ENCODE data around the gene WDR41. TPM values are rescaled to one million over a fixed set of nuclear protein-coding genes. Genes with fewer than 3 reads are reported as not detected.

WDR41 gene
- total RNA-seq, 1 experiment from 2014 or later: 43.6 TPM

- Histone ChIP-seq H2AFZ (ENCODE audit: low read length) (no peak overlapping the region), H3K9ac (ENCODE audit: extremely low read depth, insufficient read length, low read length) (no peak overlapping the region), H4K5ac (ENCODE audit: insufficient read length, low read depth, low read length) (no peak overlapping the region), H3K4me1 (ENCODE audit: insufficient read depth, low read length) (no peaks in the 10 kb centered on the region), H3K14ac (ENCODE audit: insufficient read depth, low read length) (no peak overlapping the region), H3T11ph (ENCODE audit: low read length) (no peak overlapping the region), H3K18ac (ENCODE audit: insufficient read length, low read depth, low read length) (no peak overlapping the region), H2BK120ac (ENCODE audit: low read depth, low read length, poor library complexity, severe bottlenecking) (no peak overlapping the region), H3K23me2 (ENCODE audit: insufficient read length, low read depth, low read length, poor library complexity, severe bottlenecking) (no peaks in the 10 kb centered on the region), H2BK5ac (ENCODE audit: insufficient read length, low read length) (no peak overlapping the region), H3K4me2 (ENCODE audit: insufficient read depth, insufficient read length, low read length) (no peak overlapping the region), H2BK15ac (ENCODE audit: low read depth, low read length) (no peak overlapping the region), H4K8ac (replicated peaks; ENCODE audit: insufficient read length, low read depth, low read length) (no peak overlapping the region), H3K27me3 (ENCODE audit: insufficient read depth, low read length) (no peaks in the 10 kb centered on the region), H3K79me1 (ENCODE audit: insufficient read depth, low read depth, low read length, poor library complexity, severe bottlenecking) (no peaks in the 10 kb centered on the region), H3K23ac (ENCODE audit: insufficient read length, low read depth, low read length) (no peak overlapping the region), H3K4ac (ENCODE audit: low read depth, low read length) (no peak overlapping the region), H3K27ac (ENCODE audit: insufficient read length, low read depth, low read length) (no peak overlapping the region), H3K79me2 (ENCODE audit: insufficient read depth, low read length) (no peaks in the 10 kb centered on the region), H3K56ac (ENCODE audit: insufficient read length, low read depth, low read length) (no peak overlapping the region), H4K20me1 (ENCODE audit: control insufficient read depth, insufficient read depth, insufficient read length) (no peaks in the 10 kb centered on the region), H4K91ac (ENCODE audit: insufficient read length, low read depth, low read length) (no peak overlapping the region), H2BK12ac (ENCODE audit: insufficient read length, low read depth, low read length) (no peak overlapping the region), H2BK20ac (ENCODE audit: low read depth, low read length, poor library complexity, severe bottlenecking) (no peak overlapping the region), H3K9me3 (ENCODE audit: control insufficient read depth, low read depth, low read length) (no peaks in the 10 kb centered on the region), H2AK5ac (ENCODE audit: insufficient read length, low read length) (no peak overlapping the region)
- Mint-ChIP-seq H3K4me3 (no peak overlapping the region), H3K36me3 (ENCODE audit: insufficient read depth in 1 of 3, low read depth in 3 of 3) (peaks cover 17 to 36% (median 29%) of the 10 kb centered on the region in 3 experiments; a peak in 6 of 7 replicates), H3K27ac (no peak overlapping the region), H3K27me3 (ENCODE audit: low read depth) (no peaks in the 10 kb centered on the region), H3K4me1 (no peaks in the 10 kb centered on the region), H3K9me3 (0 out of 5 replicates have a peak, but pooled peaks cover 0 to 2% of the 10 kb centered on the region in 2 experiments)
- DNase-seq: no peak
- TF ChIP-seq CTCF (conservative IDR thresholded peaks at IDR 0.05): no peak
- WGBS (ENCODE audit: extremely low coverage, insufficient read length, low lambda C conversion rate): no CpG with 5 or more reads among the region's 1 CpG
These were observed 47.8 kb downstream of the WDR41 start for GRCh38 chr5:77444356-77444755.
